ENCODE results near the gene BZW1.

GRCh38 chr2:200782251-200782650 lies 29.5 kb upstream of the BZW1 start:
- TF ChIP-seq CTCF (conservative IDR thresholded peaks at IDR 0.05; ENCODE audit: low read depth in 2 of 2) (no peak), POLR2AphosphoS5 (IDR thresholded peaks at IDR 0.05; ENCODE audit: low read depth) (no peak), STAT1 (IDR thresholded peaks at IDR 0.05; ENCODE audit: unreplicated experiment) (no peak), CREB1 (CRISPR knock-in tag; IDR thresholded peaks at IDR 0.05; ENCODE audit: low read depth) (no peak), EZH2phosphoT487 (IDR thresholded peaks at IDR 0.05; ENCODE audit: unreplicated experiment) (no peak), EZH2 (IDR thresholded peaks at IDR 0.05; ENCODE audit: low read depth, unreplicated experiment) (no peak), JUNB (IDR thresholded peaks at IDR 0.05; ENCODE audit: unreplicated experiment) (no peak), ZNF331 (CRISPR knock-in tag; IDR thresholded peaks at IDR 0.05; ENCODE audit: low read depth) (no peak), ETS1 (IDR thresholded peaks at IDR 0.05) (no peak), NANOG (IDR thresholded peaks at IDR 0.05; ENCODE audit: borderline replicate concordance) (no peak), ZNF114 (CRISPR knock-in tag; IDR thresholded peaks at IDR 0.05) (no peak)
- TF ChIP-seq, protein P1, sequence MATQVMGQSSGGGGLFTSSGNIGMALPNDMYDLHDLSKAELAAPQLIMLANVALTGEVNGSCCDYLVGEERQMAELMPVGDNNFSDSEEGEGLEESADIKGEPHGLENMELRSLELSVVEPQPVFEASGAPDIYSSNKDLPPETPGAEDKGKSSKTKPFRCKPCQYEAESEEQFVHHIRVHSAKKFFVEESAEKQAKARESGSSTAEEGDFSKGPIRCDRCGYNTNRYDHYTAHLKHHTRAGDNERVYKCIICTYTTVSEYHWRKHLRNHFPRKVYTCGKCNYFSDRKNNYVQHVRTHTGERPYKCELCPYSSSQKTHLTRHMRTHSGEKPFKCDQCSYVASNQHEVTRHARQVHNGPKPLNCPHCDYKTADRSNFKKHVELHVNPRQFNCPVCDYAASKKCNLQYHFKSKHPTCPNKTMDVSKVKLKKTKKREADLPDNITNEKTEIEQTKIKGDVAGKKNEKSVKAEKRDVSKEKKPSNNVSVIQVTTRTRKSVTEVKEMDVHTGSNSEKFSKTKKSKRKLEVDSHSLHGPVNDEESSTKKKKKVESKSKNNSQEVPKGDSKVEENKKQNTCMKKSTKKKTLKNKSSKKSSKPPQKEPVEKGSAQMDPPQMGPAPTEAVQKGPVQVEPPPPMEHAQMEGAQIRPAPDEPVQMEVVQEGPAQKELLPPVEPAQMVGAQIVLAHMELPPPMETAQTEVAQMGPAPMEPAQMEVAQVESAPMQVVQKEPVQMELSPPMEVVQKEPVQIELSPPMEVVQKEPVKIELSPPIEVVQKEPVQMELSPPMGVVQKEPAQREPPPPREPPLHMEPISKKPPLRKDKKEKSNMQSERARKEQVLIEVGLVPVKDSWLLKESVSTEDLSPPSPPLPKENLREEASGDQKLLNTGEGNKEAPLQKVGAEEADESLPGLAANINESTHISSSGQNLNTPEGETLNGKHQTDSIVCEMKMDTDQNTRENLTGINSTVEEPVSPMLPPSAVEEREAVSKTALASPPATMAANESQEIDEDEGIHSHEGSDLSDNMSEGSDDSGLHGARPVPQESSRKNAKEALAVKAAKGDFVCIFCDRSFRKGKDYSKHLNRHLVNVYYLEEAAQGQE (IDR thresholded peaks at IDR 0.05; ENCODE audit: unreplicated experiment) = no peak

Data from GM23338 (cell line).